IMR-90 (cell line): Measurements from ENCODE around the gene RPP30. TPM values are rescaled to one million over a fixed set of nuclear protein-coding genes. Genes with fewer than 3 reads are reported as not detected.

ENCODE experiments used
- ATAC-seq: fragments of 200-7000 bp; cut with Tn5 transposase; 2 replicates; pipeline ENCODE4 v1.9.1; 2020; ENCODE audit warnings: low read depth, mild to moderate bottlenecking, moderate library complexity
- BruUV-seq: library from RNA; stranded (reverse); fragments of 400-500 nt; replicated peaks from 2 replicates; lab custom pipeline; 2021; lab: Mats Ljungman, UMichigan
- CTCF ChIA-PET: fragments of 300-600 bp; formaldehyde crosslinking; extraction: SDS; loops from one replicate; lab custom pipeline; 2021; ENCODE audit warnings: antibody characterized with exemption; lab: Yijun Ruan, JAX
- POLR2A ChIA-PET: fragments of 300-600 bp; sonication (Branson Sonifier 250); formaldehyde crosslinking; loops from one replicate; lab custom pipeline; 2022; ENCODE audit warnings: antibody characterized with exemption; ENCODE audit not compliant: unreplicated experiment; lab: Charles Lee
- DNase-seq: peaks from one replicate; pipeline ENCODE4 v3.0.0; 2013
- H2AFZ ChIP-seq: replicated peaks from 2 replicates; pipeline ENCODE3; 2013; ENCODE audit warnings: low read length, mild to moderate bottlenecking; ENCODE audit not compliant: poor library complexity
- H2AK5ac ChIP-seq: 2 replicates; pipeline ENCODE4 v1.6.1; 2013; ENCODE audit warnings: low read depth, low read length, inconsistent platforms
- H2AK9ac ChIP-seq: replicated peaks from 2 replicates; pipeline ENCODE3; 2013; ENCODE audit warnings: mild to moderate bottlenecking, low read depth, low read length, moderate library complexity; ENCODE audit not compliant: poor library complexity
- H2BK120ac ChIP-seq: 2 replicates; pipeline ENCODE4 v1.6.1; 2013; ENCODE audit warnings: low read depth, low read length, inconsistent platforms
- H2BK15ac ChIP-seq: 3 replicates; pipeline ENCODE4 v1.6.1; 2013; ENCODE audit warnings: low read depth, low read length, inconsistent platforms
- H2BK20ac ChIP-seq: 2 replicates; pipeline ENCODE4 v1.6.1; 2013; ENCODE audit warnings: low read depth, mild to moderate bottlenecking, inconsistent platforms, low read length, moderate library complexity
- H2BK5ac ChIP-seq: 2 replicates; pipeline ENCODE4 v1.6.1; 2013; ENCODE audit warnings: mild to moderate bottlenecking, low read depth, low read length, inconsistent platforms; ENCODE audit not compliant: poor library complexity, severe bottlenecking
- H3K14ac ChIP-seq: replicated peaks from 2 replicates; pipeline ENCODE4 v1.6.1; 2013; ENCODE audit warnings: low read depth, low read length, inconsistent platforms
- H3K18ac ChIP-seq: 2 replicates; pipeline ENCODE4 v1.6.1; 2013; ENCODE audit warnings: low read depth, low read length, control low read depth
- H3K23ac ChIP-seq: 2 replicates; pipeline ENCODE4 v1.6.1; 2013; ENCODE audit warnings: low read depth, low read length, inconsistent platforms
- H3K27ac ChIP-seq: 2 replicates; pipeline ENCODE4 v1.5.1; 2013; ENCODE audit warnings: mild to moderate bottlenecking, control low read depth, low read length; ENCODE audit not compliant: insufficient read depth
- H3K27me3 ChIP-seq: 2 replicates; pipeline ENCODE4 v1.6.1; 2013; ENCODE audit warnings: low read length; ENCODE audit not compliant: control insufficient read depth, insufficient read depth
- H3K36me3 ChIP-seq: 2 replicates; pipeline ENCODE4 v1.6.1; 2013; ENCODE audit warnings: low read length, mixed read lengths; ENCODE audit not compliant: control insufficient read depth, insufficient read depth
- H3K4ac ChIP-seq: 2 replicates; pipeline ENCODE4 v1.6.1; 2013; ENCODE audit warnings: low read depth, low read length, inconsistent platforms
- H3K4me1 ChIP-seq: 2 replicates; pipeline ENCODE4 v1.6.1; 2013; ENCODE audit warnings: low read length, mixed read lengths; ENCODE audit not compliant: control insufficient read depth, insufficient read depth
- H3K4me2 ChIP-seq: 2 replicates; pipeline ENCODE4 v1.6.1; 2013; ENCODE audit warnings: low read depth, mild to moderate bottlenecking, control low read depth, low read length, moderate library complexity
- H3K4me3 ChIP-seq: 2 replicates; pipeline ENCODE4 v1.5.1; 2013; ENCODE audit warnings: low read depth, mild to moderate bottlenecking, control low read depth, low read length, moderate library complexity; ENCODE audit not compliant: insufficient read depth
- H3K56ac ChIP-seq: 2 replicates; pipeline ENCODE4 v1.6.1; 2013; ENCODE audit warnings: low read length, inconsistent platforms; ENCODE audit not compliant: insufficient read depth; ENCODE audit errors: extremely low read depth
- H3K79me1 ChIP-seq, 2 experiments: 2 replicates each; pipeline ENCODE4 v1.6.1; 2013; ENCODE audit warnings: low read length in 2 of 2, inconsistent platforms in 1 of 2, low read depth in 1 of 2
- H3K9ac ChIP-seq: 2 replicates; pipeline ENCODE4 v1.6.1; 2013; ENCODE audit warnings: low read depth, low read length, control low read depth
- H3K9me1 ChIP-seq: 2 replicates; pipeline ENCODE4 v1.6.1; 2013; ENCODE audit warnings: low read length, inconsistent platforms; ENCODE audit not compliant: insufficient read depth
- H3K9me3 ChIP-seq: 2 replicates; pipeline ENCODE4 v1.6.1; 2013; ENCODE audit warnings: low read length; ENCODE audit not compliant: control insufficient read depth, insufficient read depth
- H4K20me1 ChIP-seq: 2 replicates; pipeline ENCODE4 v1.6.1; 2013; ENCODE audit warnings: low read length, inconsistent platforms; ENCODE audit not compliant: insufficient read depth
- H4K5ac ChIP-seq: 2 replicates; pipeline ENCODE4 v1.6.1; 2013; ENCODE audit warnings: mild to moderate bottlenecking, low read depth, low read length, control low read depth
- H4K8ac ChIP-seq, 2 experiments: 2 replicates each; pipeline ENCODE4 v1.6.1; 2013; ENCODE audit warnings: low read depth in 2 of 2, low read length in 2 of 2, control low read depth in 1 of 2, inconsistent platforms in 1 of 2
- H4K91ac ChIP-seq: 2 replicates; pipeline ENCODE4 v1.6.1; 2013; ENCODE audit warnings: low read depth, low read length, inconsistent platforms; ENCODE audit not compliant: insufficient read depth
- BHLHE40 ChIP-seq: fragments of 150-350 bp; IDR thresholded peaks from 2 replicates; pipeline ENCODE4 v1.6.1; 2016; ENCODE audit warnings: mild to moderate bottlenecking, low read depth, low read length
- CEBPB ChIP-seq: IDR thresholded peaks from 2 replicates; pipeline ENCODE4 v1.6.1; 2012; ENCODE audit warnings: low read depth, low read length, improper control_type of control experiment
- CHD1 ChIP-seq: IDR thresholded peaks from 2 replicates; pipeline ENCODE4 v1.6.1; 2012; ENCODE audit warnings: low read depth, low read length, improper control_type of control experiment
- MAFK ChIP-seq: IDR thresholded peaks from 2 replicates; pipeline ENCODE4 v1.6.1; 2012; ENCODE audit warnings: low read depth, low read length, improper control_type of control experiment
- RCOR1 ChIP-seq: IDR thresholded peaks from 2 replicates; pipeline ENCODE4 v1.6.1; 2012; ENCODE audit warnings: mild to moderate bottlenecking, low read length, improper control_type of control experiment; ENCODE audit not compliant: insufficient replicate concordance
- RFX5 ChIP-seq: IDR thresholded peaks from 2 replicates; pipeline ENCODE4 v1.8.0; 2012; ENCODE audit warnings: low read depth, mild to moderate bottlenecking, low read length, moderate library complexity
- WGBS, 2 experiments: methylation state at CpG; one replicate each; pipeline versions ENCODE4 v1.1.5 to v1.1.7; 2013; ENCODE audit warnings: missing lambda C conversion rate in 2 of 2; ENCODE audit not compliant: insufficient read length in 1 of 2; ENCODE audit errors: extremely low coverage in 2 of 2; 5-methylcytosine and 5-hydroxymethylcytosine counted together
- dilution Hi-C: fragments of 300-500 bp; cut with HindIII; formaldehyde crosslinking; loops from one replicate; pipeline ENCODE4 v1.14.3; 2018; ENCODE audit warnings: low sequenced_read_pairs; ENCODE audit not compliant: unreplicated experiment
- in situ Hi-C: fragments of 300-500 bp; cut with MboI; formaldehyde crosslinking; loops from 3 replicates; pipeline ENCODE4 v1.14.3; 2019; ENCODE audit warnings: low sequenced_read_pairs, inconsistent platforms, mixed read lengths
- intact Hi-C: fragments of 100-400 bp; cut with micrococcal nuclease; formaldehyde crosslinking; loops from 2 replicates; pipeline ENCODE4 v1.10.0; 2022
- polyA plus RNA-seq, 3 experiments: library from polyadenylated mRNA; depleted of rRNA; stranded (reverse); fragments of >200 nt; gene quantifications; 2 replicates each; pipeline ENCODE4 v1.2.3, GENCODE V29; 2012; ENCODE audit warnings: low replicate concordance in 1 of 3
- total RNA-seq: library from RNA; depleted of rRNA; stranded (reverse); fragments of >200 nt; gene quantifications from 2 replicates; pipeline ENCODE4 v1.2.3, GENCODE V29; 2012
- TF ChIP-seq, protein P1 (sequence below): fragments of 150-350 bp; IDR thresholded peaks from 2 replicates; pipeline ENCODE4 v1.6.1; 2017; ENCODE audit warnings: mild to moderate bottlenecking, antibody characterized with exemption, low read length, low read depth
- TF ChIP-seq, protein P2 (sequence below): fragments of 150-350 bp; IDR thresholded peaks from 2 replicates; pipeline ENCODE4 v1.6.1; 2016; ENCODE audit warnings: low read depth, mild to moderate bottlenecking, low read length, moderate library complexity, borderline replicate concordance

RPP30 gene
- total and polyA plus RNA-seq, 2 of the 4 experiments (the other 2 are of a cell fraction), result 27.6 to 45.2 TPM

DNA sequence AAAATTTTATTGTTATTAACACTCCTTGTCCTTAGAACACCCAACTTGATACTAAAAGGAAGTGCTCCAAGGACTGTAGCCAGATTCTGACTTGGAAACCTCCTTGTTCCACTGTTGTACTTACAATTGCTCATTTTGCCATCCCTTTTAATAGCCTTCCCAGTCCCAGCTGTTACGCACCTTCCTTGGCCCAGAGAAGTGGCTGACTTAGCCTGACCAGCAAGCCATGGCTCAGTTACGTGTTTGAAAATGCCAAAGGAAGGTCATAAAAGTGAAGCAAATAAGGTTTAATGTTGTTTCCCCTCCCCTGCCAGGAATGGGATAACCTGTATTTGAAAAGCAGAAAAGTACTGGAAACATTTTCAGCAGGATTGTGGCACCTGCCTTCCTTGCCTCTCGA is 52.8 kb downstream of the RPP30 start:
- Histone ChIP-seq H3K9ac (no peak overlapping the region), H2AK9ac (no peak overlapping the region), H3K9me3 (no peaks in the 10 kb centered on the region), H3K23ac (no peak overlapping the region), H2BK120ac (peak overlapping the region; percentile 70; the same call in 1 of the 2 replicates), H4K8ac (peak overlapping the region in 1 of 2 experiments; percentile 18; a peak in 2 of 4 replicates), H3K18ac (peak overlapping the region; percentile 40; the same call in 1 of the 2 replicates), H4K20me1 (no peaks in the 10 kb centered on the region), H2BK20ac (peak overlapping the region; percentile 77), H3K4me2 (no peak overlapping the region), H2BK15ac (peak overlapping the region; percentile 85; the same call in 2 of the 3 replicates), H4K91ac (peak overlapping the region; percentile 82), H3K9me1 (peaks cover 10% of the 10 kb centered on the region), H3K27ac (no peak overlapping the region), H3K4me1 (peaks cover 12% of the 10 kb centered on the region), H2AFZ (no peak overlapping the region), H2BK5ac (no peak overlapping the region), H3K14ac (peak overlapping the region; percentile 61; the same call in 1 of the 2 replicates), H3K4ac (peak overlapping the region; percentile 72), H3K36me3 (no peaks in the 10 kb centered on the region), H3K27me3 (no peaks in the 10 kb centered on the region), H3K79me1 (0 out of 4 replicates have a peak, but pooled peaks cover 0 to 5% of the 10 kb centered on the region in 2 experiments), H3K56ac (no peak overlapping the region), H4K5ac (peak overlapping the region; percentile 50; the same call in 1 of the 2 replicates), H2AK5ac (peak overlapping the region; percentile 84), H3K4me3 (no peak overlapping the region)
- WGBS, 2 experiments, result 90% methylated on average over 2 of the region's 3 CpGs; no CpG with 5 or more reads in 1 of the 2 experiments
- in situ Hi-C loops (loop anchor here (25.0 kb wide), 1 partner anchor 988 kb away; the partner anchor contains the start of genes BTAF1 and FGFBP3), dilution Hi-C loops (no loop called here), intact Hi-C loops (no loop called here)
- TF ChIP-seq RFX5 (no peak), BHLHE40 (no peak), CEBPB (no peak), MAFK (no peak), CHD1 (no peak), RCOR1 (no peak)
- TF ChIP-seq, protein P1, sequence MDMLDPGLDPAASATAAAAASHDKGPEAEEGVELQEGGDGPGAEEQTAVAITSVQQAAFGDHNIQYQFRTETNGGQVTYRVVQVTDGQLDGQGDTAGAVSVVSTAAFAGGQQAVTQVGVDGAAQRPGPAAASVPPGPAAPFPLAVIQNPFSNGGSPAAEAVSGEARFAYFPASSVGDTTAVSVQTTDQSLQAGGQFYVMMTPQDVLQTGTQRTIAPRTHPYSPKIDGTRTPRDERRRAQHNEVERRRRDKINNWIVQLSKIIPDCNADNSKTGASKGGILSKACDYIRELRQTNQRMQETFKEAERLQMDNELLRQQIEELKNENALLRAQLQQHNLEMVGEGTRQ, result no peak
- TF ChIP-seq, protein P2, sequence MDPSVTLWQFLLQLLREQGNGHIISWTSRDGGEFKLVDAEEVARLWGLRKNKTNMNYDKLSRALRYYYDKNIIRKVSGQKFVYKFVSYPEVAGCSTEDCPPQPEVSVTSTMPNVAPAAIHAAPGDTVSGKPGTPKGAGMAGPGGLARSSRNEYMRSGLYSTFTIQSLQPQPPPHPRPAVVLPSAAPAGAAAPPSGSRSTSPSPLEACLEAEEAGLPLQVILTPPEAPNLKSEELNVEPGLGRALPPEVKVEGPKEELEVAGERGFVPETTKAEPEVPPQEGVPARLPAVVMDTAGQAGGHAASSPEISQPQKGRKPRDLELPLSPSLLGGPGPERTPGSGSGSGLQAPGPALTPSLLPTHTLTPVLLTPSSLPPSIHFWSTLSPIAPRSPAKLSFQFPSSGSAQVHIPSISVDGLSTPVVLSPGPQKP, result no peak
- ATAC-seq (no peak), DNase-seq (no peak)
- ChIA-PET CTCF (no interaction called here), POLR2A (no interaction called here)
- BruUV-seq, result no TSS peak
